Measurements from ENCODE around the gene VAMP5.
A peak's percentile ranks its signal among the peaks of the same experiment; 100 is the strongest.
"Not testable (repeated sequence)": the region's sequence is repeated elsewhere in the genome, so short reads cannot be mapped to it uniquely, and the experiment has no call there.

Gene VAMP5

GRCh38 chr2:85551698-85552678 lies 32.2 kb upstream of the VAMP5 start:
- peak; percentile 80 for DNase-seq

- no peak for DNase-seq
Observed at GRCh38 chr2:85553184-85553583, 31.0 kb upstream of the VAMP5 start.

- DNase-seq = no peak
Observed at GRCh38 chr2:85554980-85555612, 29.1 kb upstream of the VAMP5 start.

- DNase-seq = no peak
Observed at GRCh38 chr2:85557130-85557529, 27.1 kb upstream of the VAMP5 start.

- DNase-seq = no peak
Observed at GRCh38 chr2:85558160-85558559, 26.1 kb upstream of the VAMP5 start.

GRCh38 chr2:85560403-85560726 lies 23.9 kb upstream of the VAMP5 start:
- not testable (repeated sequence) for DNase-seq

GRCh38 chr2:85560812-85561279 lies 23.4 kb upstream of the VAMP5 start:
- no peak for DNase-seq

DNA sequence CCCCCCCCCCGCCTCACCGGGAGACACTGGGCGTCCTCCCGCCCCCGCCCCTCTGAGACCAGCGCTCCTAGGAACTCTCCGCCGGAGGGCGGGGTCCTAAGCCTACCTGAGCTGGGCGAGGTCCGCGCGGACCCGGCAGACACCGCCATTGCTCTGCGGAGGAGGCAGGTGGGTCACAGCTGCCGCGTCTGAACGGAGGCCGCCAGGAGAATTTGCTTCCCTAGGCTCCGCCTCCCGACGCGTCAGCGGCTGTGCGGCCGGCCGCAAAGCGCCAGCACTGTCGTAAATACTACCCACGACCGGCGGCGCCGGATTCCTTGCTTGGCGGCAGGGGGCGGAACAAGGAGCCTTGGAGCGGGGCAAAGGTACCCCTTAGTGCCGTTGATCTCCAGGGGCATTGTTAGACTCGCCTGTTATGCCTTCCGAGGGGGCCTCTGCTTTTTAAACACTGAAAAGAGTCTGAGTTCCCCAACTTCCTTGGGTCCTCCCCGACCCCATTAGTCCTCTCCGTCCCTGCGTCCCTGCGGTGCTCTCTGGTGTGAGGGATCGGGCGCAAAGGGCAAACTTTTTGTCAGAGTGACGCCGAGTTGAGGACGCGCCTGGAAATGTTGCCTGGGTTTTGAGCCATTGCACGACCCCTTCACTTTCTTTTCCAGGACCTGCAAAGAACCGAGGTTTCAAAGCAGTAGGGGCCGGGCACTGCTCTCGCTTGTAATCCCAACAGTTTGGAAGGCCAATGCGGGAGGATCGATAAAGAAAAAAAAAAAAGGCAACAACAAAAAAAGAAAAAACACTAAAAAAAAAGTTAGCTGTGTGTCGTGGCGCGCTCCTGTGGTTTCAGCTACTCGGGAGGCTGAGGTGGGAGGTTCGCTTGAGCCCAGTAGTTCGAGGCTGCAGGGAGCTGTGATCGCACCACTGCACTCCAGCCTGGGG lies 22.7 kb upstream of the VAMP5 start, which contains the start of gene GGCX:
Gene GGCX, minus strand, starts transcription at position 214 of the 933 bp plus-strand sequence. Its CDS starts 65 bp downstream, at position 149.
- DNase-seq = peak; percentile 98

DNA sequence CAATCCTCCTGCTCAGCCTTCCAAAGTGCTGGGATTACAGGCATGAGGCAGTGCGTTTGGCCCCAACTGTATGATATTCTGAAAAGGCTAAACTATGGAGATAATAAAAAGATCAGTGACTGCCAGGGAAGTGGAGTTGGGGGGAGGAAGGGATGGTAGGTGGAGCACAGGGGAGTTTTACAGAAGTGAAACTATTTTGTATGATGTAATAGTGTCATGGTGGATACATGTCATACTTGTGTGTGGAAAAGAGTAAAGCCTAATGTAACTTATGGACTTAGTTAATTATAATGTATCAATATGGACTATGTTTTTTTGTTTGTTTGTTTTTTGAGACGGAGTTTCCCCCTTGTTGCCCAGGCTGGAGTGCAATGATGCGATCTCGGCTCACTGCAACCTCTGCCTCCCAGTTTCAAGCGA lies 20.1 kb upstream of the VAMP5 start:
- peak; percentile 53 for DNase-seq

- no peak for DNase-seq
Observed at GRCh38 chr2:85566265-85566664, 18.0 kb upstream of the VAMP5 start.

GRCh38 chr2:85575739-85576138 lies 8.5 kb upstream of the VAMP5 start:
- no peak for DNase-seq

DNA sequence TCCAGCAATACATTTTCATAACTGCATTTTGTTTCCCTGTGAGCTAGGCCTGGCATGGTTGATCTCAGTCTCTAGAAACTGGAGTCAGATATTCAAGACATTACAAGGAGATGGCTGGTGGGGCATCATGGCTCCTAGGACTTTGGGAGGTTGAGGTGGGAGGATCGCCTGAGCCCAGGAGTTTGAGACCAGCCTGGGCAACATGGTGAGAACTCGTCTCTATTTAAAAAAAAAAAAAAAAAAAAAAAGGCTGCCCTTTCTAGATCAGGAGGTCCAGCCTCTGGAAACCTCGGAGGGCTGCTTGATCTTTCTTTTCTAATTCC lies 7.2 kb upstream of the VAMP5 start:
- DNase-seq = no peak

DNA sequence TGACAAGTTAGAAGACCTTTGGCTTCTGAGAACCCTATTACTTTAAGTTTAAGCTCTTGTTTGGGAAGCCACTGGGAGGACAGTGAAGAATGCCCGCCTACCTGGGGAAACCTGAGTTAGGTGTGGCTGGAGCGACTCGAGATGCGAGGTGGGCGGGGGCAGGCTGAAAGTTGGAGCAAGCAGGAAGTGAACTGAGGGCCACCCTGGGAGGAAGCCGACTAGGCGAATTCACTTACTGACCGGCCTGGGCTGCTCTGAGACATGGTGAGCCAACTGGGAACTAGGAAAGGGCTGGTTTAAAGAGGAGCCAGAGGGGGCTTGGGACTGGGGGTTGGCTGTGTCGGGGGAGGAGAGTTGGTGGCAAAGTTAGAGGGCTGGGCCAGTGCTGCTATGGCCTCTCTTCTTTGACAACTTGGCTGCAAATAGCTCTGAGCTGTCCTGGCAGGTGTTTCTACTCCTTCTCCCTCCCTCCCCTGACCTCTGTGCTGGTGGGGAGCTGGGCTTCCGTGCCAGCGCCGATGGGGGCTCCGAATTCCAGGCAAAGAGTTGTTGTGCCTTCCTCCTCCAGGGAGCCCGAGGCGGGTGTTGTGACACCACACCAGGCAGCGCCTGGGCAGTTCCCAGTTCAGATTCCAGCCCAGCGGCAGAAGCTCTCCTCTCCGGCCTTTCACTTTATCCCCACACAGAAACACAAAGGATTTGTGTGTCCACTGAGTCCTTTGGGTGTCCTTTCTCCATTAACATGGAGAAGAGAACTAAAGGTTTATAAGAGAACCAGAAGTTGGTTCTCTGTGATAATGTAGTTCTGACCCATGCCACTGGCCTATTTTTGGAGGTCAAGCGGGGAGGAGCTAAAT lies 6.6 kb upstream of the VAMP5 start, which contains the start of gene VAMP8:
Gene VAMP8, plus strand, starts transcription at position 201 of the 857 bp plus-strand sequence. Its CDS starts 61 bp downstream, at position 262.
- peak; percentile 85 for DNase-seq

DNA sequence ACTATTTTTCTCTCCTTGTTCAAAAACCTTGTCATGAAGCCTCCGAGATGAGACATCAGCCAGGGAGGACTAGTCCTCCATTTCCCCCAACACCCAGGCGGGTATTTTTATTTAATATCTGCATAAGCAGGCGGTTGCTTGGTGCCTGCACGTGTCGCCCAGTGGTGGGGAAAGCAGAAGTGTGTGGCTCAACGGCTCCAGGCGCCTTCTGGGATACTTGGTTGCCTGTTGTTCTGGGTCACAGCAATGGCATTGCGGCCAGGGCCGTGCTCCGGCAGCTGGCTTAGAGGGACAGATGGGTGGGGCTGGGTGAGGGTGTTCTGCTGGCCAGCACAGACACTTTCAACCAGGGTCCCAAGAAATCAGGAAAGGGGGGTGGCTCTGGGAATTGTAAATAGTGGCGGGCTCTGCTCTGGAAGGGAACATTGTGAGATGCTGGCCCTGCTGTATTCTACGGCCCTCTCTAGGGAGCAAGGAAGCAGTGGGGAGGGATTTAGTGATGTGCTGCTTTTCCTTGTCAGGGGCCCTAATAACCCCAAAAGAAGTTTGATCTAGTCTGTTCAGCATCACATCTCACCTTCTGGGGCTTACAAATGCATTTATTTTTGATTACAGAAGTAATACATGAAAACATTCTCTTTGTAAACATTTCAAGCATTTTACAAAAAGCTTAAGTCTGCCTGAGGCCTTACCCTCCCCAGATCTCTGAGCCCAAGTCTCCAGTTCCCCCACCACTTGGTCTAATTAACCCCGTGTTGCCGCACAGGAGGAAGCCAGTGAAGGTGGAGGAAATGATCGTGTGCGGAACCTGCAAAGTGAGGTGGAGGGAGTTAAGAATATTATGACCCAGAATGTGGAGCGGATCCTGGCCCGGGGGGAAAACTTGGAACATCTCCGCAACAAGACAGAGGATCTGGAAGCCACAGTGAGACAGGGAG lies 5.7 kb upstream of the VAMP5 start:
- DNase-seq = peak; percentile 63

- no peak for DNase-seq
Observed at GRCh38 chr2:85579266-85579935, 4.8 kb upstream of the VAMP5 start.

GRCh38 chr2:85580206-85580605 lies 4.0 kb upstream of the VAMP5 start:
- no peak for DNase-seq

DNA sequence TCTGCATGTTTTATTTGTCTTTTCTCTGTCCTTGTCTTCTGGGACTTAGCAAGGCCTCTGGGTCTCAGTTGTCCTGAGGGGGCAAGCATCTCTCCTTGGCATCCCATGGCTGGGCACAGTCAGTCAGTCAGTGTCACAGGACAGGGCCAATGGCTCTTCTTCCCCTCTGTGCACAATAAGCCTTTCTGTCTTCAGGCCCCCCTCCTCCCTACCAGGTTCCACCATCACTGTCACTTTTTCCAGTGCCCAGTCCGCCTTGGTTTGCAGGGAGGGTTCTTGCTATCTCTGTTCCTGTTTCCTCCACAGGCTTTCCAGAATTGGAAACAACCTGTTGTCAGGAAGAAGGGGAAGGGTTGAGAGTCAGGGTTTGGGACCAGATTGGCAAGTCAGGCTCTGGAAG lies 1.7 kb upstream of the VAMP5 start:
- DNase-seq = no peak

DNA sequence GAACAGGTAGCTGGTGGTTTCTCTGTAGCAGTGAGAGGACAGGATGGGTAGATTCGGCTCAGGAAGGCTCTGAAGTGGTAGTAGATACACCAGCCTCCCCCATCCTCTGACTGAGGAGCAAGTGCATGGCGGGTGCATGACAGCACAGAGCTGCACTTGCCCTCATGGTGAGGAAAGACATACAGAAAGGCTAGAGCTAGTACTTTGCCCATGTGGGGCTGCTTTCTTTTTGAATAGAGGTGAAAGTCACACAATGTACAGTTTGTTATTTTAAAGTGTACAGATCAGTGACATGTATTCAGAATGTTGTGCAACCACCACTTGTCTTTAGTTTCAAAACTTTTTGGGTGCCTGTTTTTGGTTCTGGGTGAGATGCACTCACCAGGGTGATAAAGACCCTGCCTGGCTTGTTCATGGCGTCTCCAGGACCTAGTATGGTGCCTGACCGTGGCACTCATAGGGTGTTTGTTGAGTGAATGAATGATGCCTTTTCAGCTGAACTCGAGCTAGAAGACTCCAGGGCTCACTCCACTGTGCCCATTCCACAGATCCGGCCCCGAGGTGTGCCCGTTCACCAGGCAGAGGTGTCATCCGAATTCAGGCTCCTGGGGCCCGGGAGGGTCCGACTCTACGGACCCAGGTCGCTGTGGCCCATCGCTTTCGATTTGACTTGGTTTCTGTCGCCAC lies 421 bp upstream of the VAMP5 start:
- no peak for DNase-seq

All from RPMI8226 (cell line).